HG03378 (cell line): ENCODE data around the gene CD6.

ENCODE experiments used
- ATAC-seq: cut with Tn5 transposase; IDR thresholded peaks from one replicate; pipeline ENCODE4 v1.9.1; 2021; ENCODE audit warnings: mild to moderate bottlenecking, moderate library complexity; ENCODE audit not compliant: unreplicated experiment

Gene CD6

GRCh38 chr11:61069427-61069826 lies 97.9 kb downstream of the CD6 start:
- ATAC-seq, result no peak
